H1 (cell line): Measurements from ENCODE around the gene SCN2B. TPM values are rescaled to one million over a fixed set of nuclear protein-coding genes. Genes with fewer than 3 reads are reported as not detected.

Experiments used
- CTCF ChIA-PET: fragments of 300-600 bp; sonication (Branson Sonifier 250); formaldehyde crosslinking; loops from one replicate; lab custom pipeline; 2021; ENCODE audit not compliant: partially characterized antibody; lab: Charles Lee
- POLR2A ChIA-PET: fragments of 300-600 bp; sonication (Branson Sonifier 250); formaldehyde crosslinking; loops from one replicate; lab custom pipeline; 2021; ENCODE audit warnings: inconsistent platforms; ENCODE audit not compliant: partially characterized antibody; lab: Charles Lee
- DNase-seq, 2 experiments: peaks; one replicate each; pipeline versions ENCODE4 v3.0.0 to v3.0.0-alpha.2; 2010 to 2022; ENCODE audit warnings: low spot score in 2 of 2, low read depth in 1 of 2, mixed read lengths in 1 of 2
- FAIRE-seq: peaks from 2 replicates; lab custom pipeline; 2011; peaks lifted over from hg19 to GRCh38; lab: Jason Lieb, UNC
- H2AFZ ChIP-seq: 2 replicates; pipeline ENCODE4 v1.8.1; 2012; ENCODE audit warnings: low read length, inconsistent platforms
- H2AK5ac ChIP-seq: 2 replicates; pipeline ENCODE4 v1.6.1; 2013; ENCODE audit warnings: low read depth, low read length
- H2BK120ac ChIP-seq: replicated peaks from 2 replicates; pipeline ENCODE3; 2013; ENCODE audit warnings: low read depth, low read length, inconsistent platforms
- H2BK12ac ChIP-seq: 2 replicates; pipeline ENCODE4 v1.6.1; 2013; ENCODE audit warnings: low read depth, low read length
- H2BK15ac ChIP-seq: 2 replicates; pipeline ENCODE4 v1.6.1; 2013; ENCODE audit warnings: low read length
- H2BK20ac ChIP-seq: 2 replicates; pipeline ENCODE4 v1.6.1; 2013; ENCODE audit warnings: low read length
- H2BK5ac ChIP-seq: 2 replicates; pipeline ENCODE4 v1.6.1; 2013; ENCODE audit warnings: low read depth, low read length
- H3K14ac ChIP-seq: 2 replicates; pipeline ENCODE4 v1.6.1; 2013; ENCODE audit warnings: inconsistent platforms; ENCODE audit not compliant: insufficient read length
- H3K18ac ChIP-seq: 2 replicates; pipeline ENCODE4 v1.6.1; 2013; ENCODE audit warnings: low read length; ENCODE audit errors: extremely low read depth
- H3K23ac ChIP-seq: 2 replicates; pipeline ENCODE4 v1.6.1; 2013; ENCODE audit warnings: inconsistent platforms; ENCODE audit not compliant: insufficient read length
- H3K23me2 ChIP-seq: 2 replicates; pipeline ENCODE4 v1.6.1; 2013; ENCODE audit warnings: low read depth, low read length
- H3K27ac ChIP-seq: 2 replicates; pipeline ENCODE4 v1.6.1; 2011; ENCODE audit warnings: low read depth, low read length, inconsistent platforms
- H3K27me3 ChIP-seq, 4 experiments: replicated peaks in 1 of 4; 1 replicate in 1 of 4; 2 replicates in 3 of 4; pipeline versions ENCODE4 v1.6.1 to v1.8.1; 2011 to 2013; ENCODE audit warnings: low read length in 3 of 4, mild to moderate bottlenecking in 3 of 4, inconsistent platforms in 2 of 4, mixed read lengths in 2 of 4, moderate library complexity in 1 of 4; ENCODE audit not compliant: control insufficient read depth in 3 of 4, insufficient read depth in 3 of 4; ENCODE audit errors: extremely low read depth in 1 of 4
- H3K36me3 ChIP-seq, 4 experiments: 2 replicates each; pipeline versions ENCODE4 v1.6.1 to v1.8.1; 2011 to 2013; ENCODE audit warnings: mild to moderate bottlenecking in 4 of 4, low read length in 3 of 4, moderate library complexity in 2 of 4, control low read depth in 1 of 4, inconsistent platforms in 1 of 4; ENCODE audit not compliant: insufficient read depth in 4 of 4, control insufficient read depth in 2 of 4
- H3K4ac ChIP-seq: replicated peaks from 2 replicates; pipeline ENCODE3; 2013; ENCODE audit warnings: low read length, low read depth, mixed read lengths, inconsistent platforms; ENCODE audit not compliant: insufficient read length
- H3K4me1 ChIP-seq, 4 experiments: replicated peaks in 1 of 4; 1 replicate in 1 of 4; 2 replicates in 3 of 4; pipeline versions ENCODE4 v1.6.1 to v1.8.1; 2011 to 2013; ENCODE audit warnings: low read length in 3 of 4, inconsistent platforms in 2 of 4, mixed read lengths in 1 of 4; ENCODE audit not compliant: insufficient read depth in 4 of 4, control insufficient read depth in 3 of 4
- H3K4me2 ChIP-seq, 2 experiments: 2 replicates each; pipeline versions ENCODE4 v1.6.1 to v1.8.1; 2011 to 2013; ENCODE audit warnings: low read depth in 2 of 2, low read length in 2 of 2, control low read depth in 1 of 2, inconsistent platforms in 1 of 2, mild to moderate bottlenecking in 1 of 2; ENCODE audit not compliant: insufficient read depth in 1 of 2
- H3K4me3 ChIP-seq, 4 experiments: fragments of 200-600, 300-600 bp in 1 of 4; sonication (generic), shearing (Covaris generic), sonication (Bioruptor Twin) in 1 of 4; 2 replicates each; pipeline versions ENCODE4 v1.5.1 to v1.8.1; 2011 to 2016; ENCODE audit warnings: low read length in 4 of 4, low read depth in 3 of 4, control low read depth in 2 of 4, inconsistent platforms in 2 of 4, mild to moderate bottlenecking in 2 of 4, mixed read lengths in 1 of 4, moderate library complexity in 1 of 4; ENCODE audit not compliant: insufficient read depth in 2 of 4; ENCODE audit errors: extremely low read depth in 1 of 4
- H3K56ac ChIP-seq: replicated peaks from 2 replicates; pipeline ENCODE3; 2013; ENCODE audit warnings: low read depth, mild to moderate bottlenecking, mixed read lengths, low read length, inconsistent platforms; ENCODE audit not compliant: insufficient read length
- H3K79me1 ChIP-seq: 2 replicates; pipeline ENCODE4 v1.6.1; 2013; ENCODE audit warnings: low read depth, low read length, control low read depth
- H3K79me2 ChIP-seq, 2 experiments: 2 replicates each; pipeline versions ENCODE4 v1.6.1 to v1.8.1; 2012 to 2013; ENCODE audit warnings: low read length in 2 of 2, mild to moderate bottlenecking in 2 of 2, inconsistent platforms in 1 of 2; ENCODE audit not compliant: insufficient read depth in 2 of 2, control insufficient read depth in 1 of 2
- H3K9ac ChIP-seq, 4 experiments: replicated peaks in 1 of 4; 1 replicate in 1 of 4; 2 replicates in 3 of 4; pipeline versions ENCODE4 v1.6.1 to v1.8.1; 2011 to 2013; ENCODE audit warnings: low read depth in 3 of 4, low read length in 3 of 4, control low read depth in 2 of 4, mild to moderate bottlenecking in 2 of 4, moderate library complexity in 2 of 4, inconsistent platforms in 1 of 4; ENCODE audit errors: extremely low read depth in 1 of 4
- H3K9me3 ChIP-seq, 2 experiments: 2 replicates each; pipeline versions ENCODE4 v1.6.1 to v1.8.1; 2012 to 2013; ENCODE audit warnings: mild to moderate bottlenecking in 2 of 2, moderate library complexity in 2 of 2, control low read depth in 1 of 2, inconsistent platforms in 1 of 2, low read depth in 1 of 2, low read length in 1 of 2, mixed read lengths in 1 of 2; ENCODE audit not compliant: insufficient read depth in 2 of 2
- H4K20me1 ChIP-seq, 2 experiments: replicated peaks in 1 of 2; 2 replicates each; pipeline versions ENCODE3 to v1.8.1; 2011 to 2013; ENCODE audit warnings: inconsistent platforms in 2 of 2, low read length in 2 of 2, mild to moderate bottlenecking in 1 of 2; ENCODE audit not compliant: insufficient read depth in 2 of 2, control insufficient read depth in 1 of 2
- H4K5ac ChIP-seq: 2 replicates; pipeline ENCODE4 v1.6.1; 2013; ENCODE audit warnings: low read length, low read depth, mixed read lengths, inconsistent platforms; ENCODE audit not compliant: insufficient read length
- H4K8ac ChIP-seq: 2 replicates; pipeline ENCODE4 v1.8.0; 2013; ENCODE audit warnings: mild to moderate bottlenecking, moderate library complexity, low read length, inconsistent platforms; ENCODE audit not compliant: insufficient read depth; ENCODE audit errors: extremely low read depth
- H4K91ac ChIP-seq: replicated peaks from 2 replicates; pipeline ENCODE3; 2013; ENCODE audit warnings: low read length, mixed read lengths, inconsistent platforms; ENCODE audit not compliant: insufficient read length
- FOSL1 ChIP-seq: IDR thresholded peaks from 2 replicates; pipeline ENCODE4 v1.6.1; 2011; ENCODE audit warnings: mild to moderate bottlenecking, low read depth, low read length, moderate library complexity; ENCODE audit not compliant: insufficient read depth
- WGBS, 2 experiments: shearing (Covaris generic) in 1 of 2; methylation state at CpG; one replicate each; pipeline versions ENCODE4 v1.1.6 to v1.1.7; 2013 to 2015; ENCODE audit warnings: low lambda C conversion rate in 2 of 2, mixed read lengths in 2 of 2, inconsistent platforms in 1 of 2, low coverage in 1 of 2, missing lambda C conversion rate in 1 of 2; ENCODE audit not compliant: insufficient replicate concordance in 2 of 2, insufficient coverage in 1 of 2, insufficient read length in 1 of 2; ENCODE audit errors: extremely low coverage in 1 of 2, missing lambda C conversion rate in 1 of 2; 5-methylcytosine and 5-hydroxymethylcytosine counted together
- polyA plus RNA-seq, 7 experiments: library from polyadenylated mRNA; depleted of rRNA in 3 of 7; stranded (reverse) in 5 of 7; unstranded in 2 of 7; fragments of >200 nt in 5 of 7; fragments of 200-250 nt in 2 of 7; gene quantifications; 1 replicate in 5 of 7; 2 replicates in 1 of 7; 4 replicates in 1 of 7; pipeline versions ENCODE4 v1.2.1 to v1.2.3, GENCODE V29; 2011 to 2013; ENCODE audit warnings: missing spikeins in 2 of 7, mixed read lengths in 2 of 7
- total RNA-seq: library from RNA; stranded (reverse); fragmentation: NEBNext Ultra II Directional; extraction: Animal tissue kit (Norgen Biotek cat#: 25700); gene quantifications from 2 replicates; pipeline ENCODE4 v1.2.1, GENCODE V29; 2021

The SCN2B gene
- total and polyA plus RNA-seq, 2 of the 8 experiments (the other 6 are each of a cell fraction or from before 2014, with no cell fraction given) = 0.14 to 0.24 TPM

DNA sequence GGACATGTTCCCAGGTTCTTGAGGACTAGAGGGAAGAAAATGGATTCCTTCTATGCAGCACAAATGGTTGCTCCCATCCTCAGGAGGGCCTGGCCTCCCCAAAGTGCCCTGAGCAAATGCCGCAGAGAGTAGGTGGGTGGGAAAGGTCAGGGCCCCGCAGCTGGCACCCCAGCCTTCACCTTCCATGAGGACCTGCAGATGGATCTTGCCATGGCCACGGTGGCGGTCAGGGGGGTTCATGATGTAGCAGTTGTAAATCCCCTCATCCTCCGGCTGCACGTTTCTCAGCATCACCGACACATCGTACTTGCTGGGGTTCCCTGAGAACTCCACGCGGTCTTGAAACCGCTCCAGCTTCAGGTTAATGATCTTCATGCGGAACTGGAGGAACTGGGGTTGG lies 8.5 kb downstream of the SCN2B start:
- Histone ChIP-seq H4K8ac (no peak overlapping the region), H3K79me1 (no peaks in the 10 kb centered on the region), H3K4me1 (peaks cover 2 to 16% (median 7%) of the 10 kb centered on the region in 4 experiments), H3K56ac (no peak overlapping the region), H3K23me2 (peaks cover 2% of the 10 kb centered on the region; the same call in 1 of the 2 replicates), H2BK12ac (peak overlapping the region; percentile 21; the same call in 1 of the 2 replicates), H3K36me3 (no peaks in the 10 kb centered on the region), H3K4me3 (no peak overlapping the region), H4K5ac (no peak overlapping the region), H2BK20ac (no peak overlapping the region), H3K79me2 (no peaks in the 10 kb centered on the region), H3K9ac (no peak overlapping the region), H2AFZ (no peak overlapping the region), H3K27ac (no peak overlapping the region), H2BK120ac (no peak overlapping the region), H2BK5ac (no peak overlapping the region; the same call in 1 of the 2 replicates), H3K14ac (no peak overlapping the region), H2BK15ac (no peak overlapping the region), H3K4ac (no peak overlapping the region), H3K27me3 (peaks cover 6 to 66% (median 39%) of the 10 kb centered on the region in 4 experiments), H3K9me3 (no peaks in the 10 kb centered on the region), H3K23ac (no peak overlapping the region), H4K91ac (no peak overlapping the region), H4K20me1 (no peaks in the 10 kb centered on the region), H3K18ac (no peak overlapping the region)
- CTCF ChIA-PET = interaction anchor here (0.8 to 8.7 kb wide), 5 partner anchors 10 to 343 kb away, joined by 3 to 245 read pairs (median 4); partner anchors contain the start of genes FXYD2 and SCN4B
- no peak for FAIRE-seq
- POLR2A ChIA-PET = interaction anchor here (1.2 kb wide), 1 partner anchor 11 kb away, joined by 5 read pairs; no protein-coding TSS in a partner anchor
- no peak for TF ChIP-seq FOSL1
- TF ChIP-seq, all 59 proteins: peak for 0
- H3K4me2 ChIP-seq = no peak overlapping the region
- 89% methylated on average over 12 of the region's 12 CpGs; no CpG with 5 or more reads in 1 of the 2 experiments for WGBS, 2 experiments
- DNase-seq = no peak
- no peak overlapping the region for H2AK5ac ChIP-seq
